ENCODE data around the gene RBKS. TPM values are rescaled to one million over a fixed set of nuclear protein-coding genes. Genes with fewer than 3 reads are reported as not detected.

Gene RBKS
- polyA plus RNA-seq, 1 of the 3 experiments (the other 2 are of a cell fraction) = 7.4 TPM

DNA sequence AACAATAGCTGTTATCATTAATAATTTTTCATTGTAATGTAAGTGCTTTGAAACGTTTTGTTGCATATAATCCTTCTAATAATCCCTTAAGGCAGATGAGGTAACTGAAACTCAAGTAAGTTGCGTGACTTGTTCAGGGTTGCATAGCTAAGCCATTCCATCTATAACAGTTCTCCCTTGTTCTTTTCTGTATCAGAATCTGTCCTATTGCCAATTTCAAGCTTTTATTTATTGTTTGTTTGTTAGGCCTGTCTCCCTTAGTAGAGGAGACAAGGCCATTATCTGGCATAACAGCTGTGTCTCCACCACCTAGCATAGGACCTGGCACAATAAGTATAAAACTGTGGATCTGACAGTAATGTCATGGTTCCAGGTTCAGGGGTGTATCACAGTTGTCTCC lies 19.7 kb upstream of the RBKS start:
- H3K4me1 ChIP-seq (ENCODE audit: control insufficient read depth in 1 of 2, insufficient read depth in 2 of 2, low read depth in 1 of 2, low read length in 1 of 2) = peaks cover under 1 to 4% of the 10 kb centered on the region in 2 experiments; a peak in 2 of 4 replicates
- H3K9ac ChIP-seq = no peak overlapping the region
- no peaks in the 10 kb centered on the region for H3K79me2 ChIP-seq (ENCODE audit: insufficient read depth)
- WGBS (ENCODE audit: low lambda C conversion rate) = 82% methylated on average over 2 of the region's 2 CpGs
- H3K9me3 ChIP-seq = no peaks in the 10 kb centered on the region
- no peaks in the 10 kb centered on the region for H4K20me1 ChIP-seq (ENCODE audit: insufficient read depth)
- no peak for DNase-seq
- H2AFZ ChIP-seq (ENCODE audit: low read depth) = no peak overlapping the region
- no peak for TF ChIP-seq MEF2A (IDR thresholded peaks at IDR 0.05; ENCODE audit: borderline replicate concordance, low read depth)
- no peak for TF ChIP-seq SIN3A (IDR thresholded peaks at IDR 0.05; ENCODE audit: borderline replicate concordance, low read depth, low read length)
- TF ChIP-seq, protein P1, sequence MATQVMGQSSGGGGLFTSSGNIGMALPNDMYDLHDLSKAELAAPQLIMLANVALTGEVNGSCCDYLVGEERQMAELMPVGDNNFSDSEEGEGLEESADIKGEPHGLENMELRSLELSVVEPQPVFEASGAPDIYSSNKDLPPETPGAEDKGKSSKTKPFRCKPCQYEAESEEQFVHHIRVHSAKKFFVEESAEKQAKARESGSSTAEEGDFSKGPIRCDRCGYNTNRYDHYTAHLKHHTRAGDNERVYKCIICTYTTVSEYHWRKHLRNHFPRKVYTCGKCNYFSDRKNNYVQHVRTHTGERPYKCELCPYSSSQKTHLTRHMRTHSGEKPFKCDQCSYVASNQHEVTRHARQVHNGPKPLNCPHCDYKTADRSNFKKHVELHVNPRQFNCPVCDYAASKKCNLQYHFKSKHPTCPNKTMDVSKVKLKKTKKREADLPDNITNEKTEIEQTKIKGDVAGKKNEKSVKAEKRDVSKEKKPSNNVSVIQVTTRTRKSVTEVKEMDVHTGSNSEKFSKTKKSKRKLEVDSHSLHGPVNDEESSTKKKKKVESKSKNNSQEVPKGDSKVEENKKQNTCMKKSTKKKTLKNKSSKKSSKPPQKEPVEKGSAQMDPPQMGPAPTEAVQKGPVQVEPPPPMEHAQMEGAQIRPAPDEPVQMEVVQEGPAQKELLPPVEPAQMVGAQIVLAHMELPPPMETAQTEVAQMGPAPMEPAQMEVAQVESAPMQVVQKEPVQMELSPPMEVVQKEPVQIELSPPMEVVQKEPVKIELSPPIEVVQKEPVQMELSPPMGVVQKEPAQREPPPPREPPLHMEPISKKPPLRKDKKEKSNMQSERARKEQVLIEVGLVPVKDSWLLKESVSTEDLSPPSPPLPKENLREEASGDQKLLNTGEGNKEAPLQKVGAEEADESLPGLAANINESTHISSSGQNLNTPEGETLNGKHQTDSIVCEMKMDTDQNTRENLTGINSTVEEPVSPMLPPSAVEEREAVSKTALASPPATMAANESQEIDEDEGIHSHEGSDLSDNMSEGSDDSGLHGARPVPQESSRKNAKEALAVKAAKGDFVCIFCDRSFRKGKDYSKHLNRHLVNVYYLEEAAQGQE (IDR thresholded peaks at IDR 0.05; ENCODE audit: low read depth, low read length) = no peak
- no peak for TF ChIP-seq FOXJ3 (CRISPR knock-in tag; IDR thresholded peaks at IDR 0.05)
- TF ChIP-seq RAD21 (IDR thresholded peaks at IDR 0.05; ENCODE audit: low read length) = no peak
- TF ChIP-seq RFX5 (IDR thresholded peaks at IDR 0.05; ENCODE audit: low read length) = no peak
- TF ChIP-seq NFIC (IDR thresholded peaks at IDR 0.05; ENCODE audit: borderline replicate concordance) = no peak
- no peak for TF ChIP-seq ELF1 (IDR thresholded peaks at IDR 0.05)
- TF ChIP-seq EP300 (IDR thresholded peaks at IDR 0.05; ENCODE audit: borderline replicate concordance in 1 of 2, low read depth in 1 of 2, low read length in 1 of 2) = no peak
- TF ChIP-seq, protein P2, sequence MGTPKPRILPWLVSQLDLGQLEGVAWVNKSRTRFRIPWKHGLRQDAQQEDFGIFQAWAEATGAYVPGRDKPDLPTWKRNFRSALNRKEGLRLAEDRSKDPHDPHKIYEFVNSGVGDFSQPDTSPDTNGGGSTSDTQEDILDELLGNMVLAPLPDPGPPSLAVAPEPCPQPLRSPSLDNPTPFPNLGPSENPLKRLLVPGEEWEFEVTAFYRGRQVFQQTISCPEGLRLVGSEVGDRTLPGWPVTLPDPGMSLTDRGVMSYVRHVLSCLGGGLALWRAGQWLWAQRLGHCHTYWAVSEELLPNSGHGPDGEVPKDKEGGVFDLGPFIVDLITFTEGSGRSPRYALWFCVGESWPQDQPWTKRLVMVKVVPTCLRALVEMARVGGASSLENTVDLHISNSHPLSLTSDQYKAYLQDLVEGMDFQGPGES (IDR thresholded peaks at IDR 0.05; ENCODE audit: low read depth, low read length) = no peak
- TF ChIP-seq RCOR1 (IDR thresholded peaks at IDR 0.05; ENCODE audit: low read length) = no peak
- TF ChIP-seq GABPA (IDR thresholded peaks at IDR 0.05; ENCODE audit: low read depth) = no peak
- no peak for TF ChIP-seq CHD2 (IDR thresholded peaks at IDR 0.05; ENCODE audit: low read length, partially characterized antibody)
- TF ChIP-seq, protein P3, sequence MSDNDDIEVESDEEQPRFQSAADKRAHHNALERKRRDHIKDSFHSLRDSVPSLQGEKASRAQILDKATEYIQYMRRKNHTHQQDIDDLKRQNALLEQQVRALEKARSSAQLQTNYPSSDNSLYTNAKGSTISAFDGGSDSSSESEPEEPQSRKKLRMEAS (IDR thresholded peaks at IDR 0.05; ENCODE audit: low read depth) = no peak
- no peak for TF ChIP-seq JUND (IDR thresholded peaks at IDR 0.05)
- TF ChIP-seq POLR2AphosphoS5 (IDR thresholded peaks at IDR 0.05; ENCODE audit: low read depth, low read length) = no peak
- TF ChIP-seq TCF12 (IDR thresholded peaks at IDR 0.05) = no peak
- TF ChIP-seq USF1 (IDR thresholded peaks at IDR 0.05; ENCODE audit: borderline replicate concordance, low read depth) = no peak
- no peak for TF ChIP-seq NRF1 (IDR thresholded peaks at IDR 0.05; ENCODE audit: low read depth, low read length)
- no peak for TF ChIP-seq FOSL2 (IDR thresholded peaks at IDR 0.05; ENCODE audit: borderline replicate concordance, low read depth)
- H3F3A ChIP-seq (replicated peaks; ENCODE audit: insufficient read depth) = no peaks in the 10 kb centered on the region
- ChIA-PET POLR2A (no interaction called here), CTCF (no interaction called here)
- H3K27me3 ChIP-seq (ENCODE audit: insufficient read depth) = no peaks in the 10 kb centered on the region
- no peak overlapping the region for H3K4me2 ChIP-seq
- no peaks in the 10 kb centered on the region for H3K9me2 ChIP-seq
- peaks cover 0 to under 1% of the 10 kb centered on the region in 2 experiments for H3K36me3 ChIP-seq (replicated peaks in 1 of 2; ENCODE audit: control insufficient read depth in 1 of 2, insufficient read depth in 2 of 2, low read length in 1 of 2)
- no peak overlapping the region for H3K27ac ChIP-seq (ENCODE audit: low read depth in 2 of 2, low read length in 1 of 2)
- no peak overlapping the region for H3K4me3 ChIP-seq (ENCODE audit: low read depth in 2 of 2, low read length in 1 of 2)

Measured in SK-N-SH (cell line).